B cell (primary cell): ENCODE data around the gene CXCR6.

Experiments used
- EZH2 ChIP-seq: IDR thresholded peaks from 2 replicates; pipeline ENCODE4 v1.6.1; 2012; ENCODE audit warnings: borderline replicate concordance, low read depth, mild to moderate bottlenecking, moderate library complexity, low read length; ENCODE audit not compliant: insufficient read depth, poor library complexity, severe bottlenecking
- TF ChIP-seq, protein P1 (sequence below): fragments of 200-600 bp; IDR thresholded peaks from one replicate; pipeline ENCODE4 v1.8.0; 2022; ENCODE audit warnings: antibody characterized with exemption, mild to moderate bottlenecking

GRCh38 chr3:45987368-45988291, 44.4 kb downstream of the CXCR6 start:
- TF ChIP-seq EZH2 = no peak
- TF ChIP-seq, protein P1, sequence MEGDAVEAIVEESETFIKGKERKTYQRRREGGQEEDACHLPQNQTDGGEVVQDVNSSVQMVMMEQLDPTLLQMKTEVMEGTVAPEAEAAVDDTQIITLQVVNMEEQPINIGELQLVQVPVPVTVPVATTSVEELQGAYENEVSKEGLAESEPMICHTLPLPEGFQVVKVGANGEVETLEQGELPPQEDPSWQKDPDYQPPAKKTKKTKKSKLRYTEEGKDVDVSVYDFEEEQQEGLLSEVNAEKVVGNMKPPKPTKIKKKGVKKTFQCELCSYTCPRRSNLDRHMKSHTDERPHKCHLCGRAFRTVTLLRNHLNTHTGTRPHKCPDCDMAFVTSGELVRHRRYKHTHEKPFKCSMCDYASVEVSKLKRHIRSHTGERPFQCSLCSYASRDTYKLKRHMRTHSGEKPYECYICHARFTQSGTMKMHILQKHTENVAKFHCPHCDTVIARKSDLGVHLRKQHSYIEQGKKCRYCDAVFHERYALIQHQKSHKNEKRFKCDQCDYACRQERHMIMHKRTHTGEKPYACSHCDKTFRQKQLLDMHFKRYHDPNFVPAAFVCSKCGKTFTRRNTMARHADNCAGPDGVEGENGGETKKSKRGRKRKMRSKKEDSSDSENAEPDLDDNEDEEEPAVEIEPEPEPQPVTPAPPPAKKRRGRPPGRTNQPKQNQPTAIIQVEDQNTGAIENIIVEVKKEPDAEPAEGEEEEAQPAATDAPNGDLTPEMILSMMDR = no peak
